ENCODE data around the gene RYR2. TPM values are rescaled to one million over a fixed set of nuclear protein-coding genes. Genes with fewer than 3 reads are reported as not detected.

The RYR2 gene
- total RNA-seq, 2 experiments from 2014 or later, result 0.05 to 0.08 TPM

DNA sequence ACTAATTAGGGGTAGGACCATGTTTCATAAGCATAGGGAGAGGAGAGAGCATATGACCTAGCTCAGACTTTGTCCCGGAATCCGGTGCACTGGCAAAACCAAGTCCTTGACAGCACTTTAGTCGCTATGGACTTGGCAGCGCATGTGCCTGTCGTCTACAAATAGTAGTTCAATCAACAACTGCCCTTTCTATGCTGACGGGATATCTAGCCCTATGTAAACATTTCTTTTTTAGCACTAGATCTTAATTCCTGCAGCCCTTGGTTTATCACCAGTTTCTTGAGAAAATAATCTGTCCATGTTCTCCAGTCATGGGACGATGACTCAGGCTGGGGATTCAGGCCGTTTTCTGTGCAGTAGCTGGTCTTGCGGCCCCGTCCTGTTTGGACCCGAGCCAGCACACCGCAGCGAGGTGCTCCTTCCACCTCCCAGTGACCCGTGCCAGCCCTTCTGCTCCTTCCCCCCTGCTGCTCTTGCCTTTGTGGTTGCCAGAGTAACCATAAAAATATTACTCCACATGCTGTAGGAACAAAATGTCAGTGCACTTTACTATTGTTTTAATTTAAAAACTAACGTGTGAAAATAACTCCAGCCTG is 29.1 kb upstream of the RYR2 start:
- H3K4me3 Mint-ChIP-seq, result no peak overlapping the region
- H3K27me3 Mint-ChIP-seq, result peaks cover 4% of the 10 kb centered on the region
- H3K4me1 Mint-ChIP-seq, result no peaks in the 10 kb centered on the region
- no peaks in the 10 kb centered on the region for H3K9me3 Mint-ChIP-seq
- H3K36me3 Mint-ChIP-seq (ENCODE audit: low read depth), result no peaks in the 10 kb centered on the region
- no peak for DNase-seq
- ChIA-PET POLR2A (no interaction called here), CTCF (no interaction called here)
- H3K27ac Mint-ChIP-seq, result no peak overlapping the region

DNA sequence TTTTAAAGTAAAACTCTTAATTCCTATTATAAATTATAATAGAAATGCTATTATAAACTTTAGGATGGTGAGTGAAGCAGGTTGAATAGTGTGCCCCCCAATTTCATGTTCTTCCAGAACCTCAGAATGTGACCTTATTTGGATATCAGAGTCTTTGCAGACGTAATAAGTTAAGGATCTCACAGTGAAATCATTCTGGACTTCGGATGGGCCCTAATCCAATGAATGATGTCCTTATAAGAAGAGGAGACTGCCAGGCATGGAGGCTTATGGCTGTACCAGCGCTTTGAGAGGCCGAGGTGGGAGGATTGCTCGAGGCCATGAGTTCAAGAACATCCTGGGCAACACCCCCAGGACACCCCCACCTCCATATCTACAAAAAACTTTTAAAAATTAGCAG is 28.4 kb upstream of the RYR2 start:
- H3K27me3 Mint-ChIP-seq, result peaks cover 4% of the 10 kb centered on the region
- H3K9me3 Mint-ChIP-seq, result no peaks in the 10 kb centered on the region
- H3K36me3 Mint-ChIP-seq (ENCODE audit: low read depth), result no peaks in the 10 kb centered on the region
- no peak overlapping the region for H3K4me3 Mint-ChIP-seq
- no peak for DNase-seq
- ChIA-PET POLR2A (no interaction called here), CTCF (no interaction called here)
- no peak overlapping the region for H3K27ac Mint-ChIP-seq
- H3K4me1 Mint-ChIP-seq, result no peaks in the 10 kb centered on the region

DNA sequence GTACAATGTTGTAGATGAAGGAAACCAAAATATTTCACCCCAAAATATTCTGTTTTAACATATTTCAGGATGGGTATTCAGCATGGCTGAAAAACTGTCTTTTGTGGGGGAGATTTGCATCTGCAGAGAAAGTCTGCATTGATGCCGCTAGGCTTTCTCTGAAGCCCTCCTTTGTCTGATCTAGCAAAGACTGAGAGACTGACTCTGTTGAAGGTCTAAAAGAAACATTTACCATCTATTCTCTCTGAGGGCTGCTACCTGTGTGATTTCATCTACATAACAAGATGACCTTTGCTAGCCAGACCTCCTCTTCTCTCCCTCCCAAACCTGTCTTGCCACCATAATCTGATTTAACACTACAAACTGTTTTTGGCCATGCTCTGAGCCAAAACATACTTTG is 25.4 kb upstream of the RYR2 start:
- H3K4me1 Mint-ChIP-seq, result no peaks in the 10 kb centered on the region
- H3K36me3 Mint-ChIP-seq (ENCODE audit: low read depth), result no peaks in the 10 kb centered on the region
- peaks cover 4% of the 10 kb centered on the region for H3K27me3 Mint-ChIP-seq
- POLR2A ChIA-PET, result no interaction called here
- H3K27ac Mint-ChIP-seq, result no peak overlapping the region
- H3K9me3 Mint-ChIP-seq, result no peaks in the 10 kb centered on the region
- CTCF ChIA-PET, result no interaction called here
- DNase-seq, result no peak
- no peak overlapping the region for H3K4me3 Mint-ChIP-seq

DNA sequence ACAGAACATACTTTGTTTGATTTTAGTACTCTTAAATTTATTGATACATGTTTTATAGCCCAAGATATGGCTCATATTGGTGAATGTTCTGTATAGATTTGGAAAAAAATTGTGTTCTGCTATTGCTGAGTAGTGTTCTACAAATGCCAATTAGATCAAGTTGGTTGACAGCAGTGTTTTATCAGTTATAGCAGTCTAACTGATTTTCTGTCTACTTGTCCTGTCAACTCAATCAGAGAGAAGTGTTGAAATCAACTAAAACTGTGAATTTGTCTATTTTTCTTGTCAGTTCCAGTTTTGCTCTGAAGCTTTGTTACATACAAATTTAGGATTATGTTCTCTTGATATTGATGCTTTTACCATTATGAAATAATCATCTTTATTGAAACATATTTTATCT is 23.1 kb upstream of the RYR2 start:
- Mint-ChIP-seq H3K9me3 (no peaks in the 10 kb centered on the region), H3K36me3 (ENCODE audit: low read depth) (no peaks in the 10 kb centered on the region), H3K27ac (no peak overlapping the region), H3K4me3 (no peak overlapping the region), H3K4me1 (no peaks in the 10 kb centered on the region), H3K27me3 (peaks cover 4% of the 10 kb centered on the region)
- POLR2A ChIA-PET, result no interaction called here
- no peak for DNase-seq
- CTCF ChIA-PET, result no interaction called here

DNA sequence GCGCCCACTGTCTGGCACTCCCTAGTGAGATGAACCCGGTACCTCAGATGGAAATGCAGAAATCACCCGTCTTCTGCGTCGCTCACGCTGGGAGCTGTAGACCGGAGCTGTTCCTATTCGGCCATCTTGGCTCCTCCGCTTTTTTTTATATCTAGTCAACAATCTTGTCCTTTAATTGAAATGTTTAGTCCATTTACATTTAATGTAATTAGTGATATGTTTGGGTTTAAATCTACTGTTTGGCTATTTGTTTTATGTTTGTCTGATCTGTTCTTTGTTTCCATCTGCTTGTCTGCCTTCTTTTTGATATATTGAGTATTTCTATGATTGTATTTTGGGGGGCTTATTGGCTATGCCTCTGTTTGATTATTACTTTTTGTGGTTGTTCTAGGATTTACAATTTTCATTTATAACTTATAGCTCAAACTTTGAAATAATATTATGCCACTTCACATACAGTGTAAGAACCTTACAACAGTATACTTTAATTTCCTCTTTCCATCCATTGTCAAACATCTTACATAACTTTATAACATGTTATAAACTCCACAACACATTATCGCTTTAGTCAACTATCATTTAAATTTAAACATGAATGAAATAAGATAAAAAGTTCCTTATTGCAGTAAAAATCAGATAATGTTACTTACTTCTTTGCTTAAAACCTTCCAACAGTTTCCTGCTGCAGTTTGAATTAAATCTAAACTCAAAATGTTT is 16.5 kb upstream of the RYR2 start:
- no peaks in the 10 kb centered on the region for H3K36me3 Mint-ChIP-seq (ENCODE audit: low read depth)
- H3K27ac Mint-ChIP-seq, result no peak overlapping the region
- CTCF ChIA-PET, result no interaction called here
- H3K4me3 Mint-ChIP-seq, result no peak overlapping the region
- no peaks in the 10 kb centered on the region for H3K4me1 Mint-ChIP-seq
- H3K9me3 Mint-ChIP-seq, result peaks cover 4% of the 10 kb centered on the region
- no peaks in the 10 kb centered on the region for H3K27me3 Mint-ChIP-seq
- DNase-seq, result no peak
- POLR2A ChIA-PET, result no interaction called here

DNA sequence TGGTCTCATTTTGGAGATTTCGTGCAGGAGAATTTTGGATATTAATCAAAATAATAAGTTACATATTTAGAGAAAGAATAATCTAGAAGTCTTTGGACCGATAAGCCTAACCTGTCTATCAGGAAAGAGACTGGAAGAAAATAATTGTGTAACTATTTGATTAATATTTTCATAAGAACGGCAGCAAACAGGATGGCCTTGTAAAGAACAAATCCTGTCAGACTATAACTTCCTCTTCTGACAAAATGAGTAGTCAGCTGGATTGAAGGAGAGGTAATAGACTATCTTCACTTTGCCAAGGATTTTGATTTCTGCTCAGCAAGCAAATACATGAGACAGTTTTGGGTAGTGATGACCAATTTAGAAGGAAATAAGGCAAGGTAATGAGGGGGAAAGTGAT is 12.7 kb upstream of the RYR2 start:
- ChIA-PET CTCF (no interaction called here), POLR2A (no interaction called here)
- H3K36me3 Mint-ChIP-seq (ENCODE audit: low read depth), result no peaks in the 10 kb centered on the region
- H3K27ac Mint-ChIP-seq, result no peak overlapping the region
- no peaks in the 10 kb centered on the region for H3K27me3 Mint-ChIP-seq
- H3K4me3 Mint-ChIP-seq, result no peak overlapping the region
- no peaks in the 10 kb centered on the region for H3K4me1 Mint-ChIP-seq
- H3K9me3 Mint-ChIP-seq, result peaks cover 4% of the 10 kb centered on the region
- no peak for DNase-seq

DNA sequence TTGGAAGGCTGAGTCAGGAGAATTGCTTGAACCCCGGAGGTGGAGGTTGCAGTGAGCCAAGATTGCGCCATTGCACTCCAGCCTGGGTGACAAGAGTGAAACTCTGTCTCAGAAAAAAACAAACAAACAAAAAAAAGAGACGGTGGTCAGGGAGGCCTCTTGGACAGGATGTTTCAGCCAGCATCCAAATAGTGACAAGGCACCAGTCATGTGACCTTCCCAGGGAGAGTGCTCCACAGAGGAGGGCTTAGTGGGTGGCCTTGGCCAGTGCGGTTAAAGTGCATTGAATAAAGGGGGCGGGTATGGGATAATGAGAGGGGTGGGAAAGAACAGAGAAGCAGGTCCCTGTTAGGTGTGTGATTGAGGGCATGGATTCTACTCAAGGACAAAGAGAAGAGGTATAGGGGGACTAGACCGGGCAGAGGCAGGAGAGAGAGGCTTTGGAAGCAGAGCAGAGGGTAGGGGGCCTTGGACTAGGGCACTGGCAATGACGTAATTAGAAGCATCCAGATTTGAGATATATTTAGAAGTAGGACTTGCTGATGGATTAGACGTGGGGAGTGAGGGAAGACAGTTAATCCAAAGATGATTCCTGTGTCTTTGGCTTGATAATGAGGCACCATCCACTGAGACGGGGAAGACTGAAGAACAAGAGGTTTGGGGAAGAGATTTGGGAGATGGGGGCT is 12.0 kb upstream of the RYR2 start:
- CTCF ChIA-PET, result no interaction called here
- DNase-seq, result no peak
- POLR2A ChIA-PET, result no interaction called here
- H3K27ac Mint-ChIP-seq, result no peak overlapping the region
- no peaks in the 10 kb centered on the region for H3K27me3 Mint-ChIP-seq
- no peaks in the 10 kb centered on the region for H3K4me1 Mint-ChIP-seq
- H3K9me3 Mint-ChIP-seq, result peaks cover 4% of the 10 kb centered on the region
- H3K4me3 Mint-ChIP-seq, result no peak overlapping the region
- H3K36me3 Mint-ChIP-seq (ENCODE audit: low read depth), result no peaks in the 10 kb centered on the region

DNA sequence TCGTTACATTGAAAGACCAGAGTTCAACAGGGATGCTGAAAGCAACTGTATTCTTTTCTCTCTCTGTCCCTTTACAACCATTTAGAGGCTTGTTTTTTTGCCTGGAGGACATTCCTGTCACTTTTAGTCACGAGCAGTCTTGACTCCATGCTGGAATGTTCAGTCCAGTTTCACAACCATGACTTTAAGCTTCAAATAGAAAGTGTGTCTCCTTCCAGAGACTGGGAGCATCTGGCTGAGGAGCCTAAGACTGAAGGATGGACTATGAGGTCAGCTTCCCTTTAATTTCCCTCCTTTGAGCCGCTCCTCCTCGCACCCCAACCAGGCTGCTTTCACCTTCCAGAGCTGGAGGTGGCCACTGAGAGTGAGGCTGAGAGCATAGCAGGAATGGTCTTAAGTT is 10.5 kb upstream of the RYR2 start:
- Mint-ChIP-seq H3K27me3 (no peaks in the 10 kb centered on the region), H3K4me3 (no peak overlapping the region), H3K36me3 (ENCODE audit: low read depth) (no peaks in the 10 kb centered on the region), H3K4me1 (no peaks in the 10 kb centered on the region), H3K9me3 (no peaks in the 10 kb centered on the region), H3K27ac (no peak overlapping the region)
- no peak for DNase-seq
- ChIA-PET CTCF (no interaction called here), POLR2A (no interaction called here)

DNA sequence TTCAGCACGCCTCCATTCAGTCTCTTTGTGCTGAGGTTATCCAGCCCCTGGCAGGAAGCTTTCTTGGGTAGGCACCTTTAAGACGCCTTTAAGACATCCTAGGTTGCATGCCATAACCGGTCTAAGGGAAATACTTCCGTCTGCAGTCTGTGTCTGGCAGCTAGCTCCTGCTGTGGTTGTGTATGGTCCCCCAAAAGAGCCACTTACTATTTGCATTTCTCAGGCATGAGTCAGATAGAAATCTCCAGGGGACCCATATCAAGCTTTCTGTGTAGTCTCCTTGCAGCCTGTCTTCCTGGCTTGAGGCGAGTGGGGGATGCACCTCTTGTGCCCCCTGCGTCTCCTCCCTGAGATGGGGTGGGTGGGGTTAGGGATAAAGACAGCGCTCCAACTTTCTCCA is 10.0 kb upstream of the RYR2 start:
- H3K4me1 Mint-ChIP-seq, result no peaks in the 10 kb centered on the region

DNA sequence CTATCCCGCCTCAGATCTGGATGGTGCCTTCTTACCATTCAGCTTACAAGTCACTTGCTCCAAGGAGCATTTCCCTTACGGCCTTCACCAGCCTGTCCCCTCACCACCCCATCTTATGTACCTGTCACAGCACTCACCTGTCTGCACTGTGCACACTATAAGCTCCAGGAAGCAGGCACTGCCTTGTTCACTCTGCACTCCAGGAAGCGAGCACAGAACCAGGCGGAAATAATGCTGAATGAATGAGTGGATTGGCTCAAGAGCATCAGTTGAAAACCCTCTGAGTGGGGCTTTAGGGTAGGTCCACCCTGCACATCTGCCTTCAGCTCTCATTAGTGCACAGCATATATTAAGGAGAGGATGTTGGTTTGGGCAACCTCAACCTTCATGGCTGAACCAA is 8.9 kb upstream of the RYR2 start:
- DNase-seq, result no peak
- H3K4me1 Mint-ChIP-seq, result no peaks in the 10 kb centered on the region
- no peaks in the 10 kb centered on the region for H3K36me3 Mint-ChIP-seq (ENCODE audit: low read depth)
- H3K27ac Mint-ChIP-seq, result no peak overlapping the region
- CTCF ChIA-PET, result no interaction called here
- no peak overlapping the region for H3K4me3 Mint-ChIP-seq
- H3K9me3 Mint-ChIP-seq, result no peaks in the 10 kb centered on the region
- POLR2A ChIA-PET, result no interaction called here
- H3K27me3 Mint-ChIP-seq, result no peaks in the 10 kb centered on the region

More for the DNA sequence above, 10.0 kb upstream of the RYR2 start:
- Mint-ChIP-seq H3K4me3 (no peak overlapping the region), H3K27ac (no peak overlapping the region), H3K27me3 (no peaks in the 10 kb centered on the region), H3K9me3 (no peaks in the 10 kb centered on the region), H3K36me3 (ENCODE audit: low read depth) (no peaks in the 10 kb centered on the region)
- ChIA-PET POLR2A (no interaction called here), CTCF (no interaction called here)
- no peak for DNase-seq

DNA sequence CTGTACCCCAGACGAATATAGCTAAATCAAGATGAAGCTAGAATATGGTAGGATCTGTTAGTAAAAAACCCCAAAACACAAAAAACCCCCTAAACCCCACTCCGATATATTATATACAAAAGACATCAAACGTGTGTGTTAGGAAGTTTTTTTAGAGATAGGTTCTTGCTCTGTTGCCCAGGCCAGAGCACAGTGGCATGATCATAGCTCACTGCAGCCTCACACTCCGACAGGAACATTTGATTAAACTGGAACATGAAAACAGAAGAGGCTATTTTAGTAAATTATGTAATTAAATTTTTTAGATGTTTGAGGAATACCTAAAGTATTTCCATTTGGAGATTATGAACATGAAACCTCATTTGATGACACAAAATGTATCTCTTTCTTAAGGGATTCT is 8.2 kb upstream of the RYR2 start:
- peaks cover 2% of the 10 kb centered on the region for H3K27me3 Mint-ChIP-seq
- no peaks in the 10 kb centered on the region for H3K4me1 Mint-ChIP-seq
- no peaks in the 10 kb centered on the region for H3K9me3 Mint-ChIP-seq
- POLR2A ChIA-PET, result no interaction called here
- H3K36me3 Mint-ChIP-seq (ENCODE audit: low read depth), result no peaks in the 10 kb centered on the region
- no peak for DNase-seq
- H3K4me3 Mint-ChIP-seq, result no peak overlapping the region
- CTCF ChIA-PET, result no interaction called here
- H3K27ac Mint-ChIP-seq, result no peak overlapping the region

DNA sequence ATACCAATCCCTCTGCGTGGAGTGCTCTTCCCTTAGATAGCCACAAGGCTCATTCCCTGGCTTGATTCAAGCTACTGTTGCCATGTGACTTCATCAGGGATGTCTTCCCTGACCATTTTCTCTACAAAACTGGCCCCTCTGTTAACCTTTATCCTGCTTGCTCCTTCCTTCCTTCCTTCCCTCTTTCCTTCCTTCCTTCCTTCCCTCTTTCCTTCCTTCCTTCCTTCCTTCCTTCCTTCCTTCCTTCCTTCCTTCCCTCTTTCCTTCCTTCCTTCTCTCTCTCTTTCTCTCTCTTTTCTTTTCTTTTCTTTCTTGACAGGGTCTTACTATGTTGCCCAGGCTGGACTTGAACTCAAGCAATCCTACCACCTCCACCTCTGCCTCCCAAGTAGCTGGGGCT is 6.2 kb upstream of the RYR2 start:
- Mint-ChIP-seq H3K27ac (no peak overlapping the region), H3K4me3 (no peak overlapping the region), H3K4me1 (no peaks in the 10 kb centered on the region), H3K36me3 (ENCODE audit: low read depth) (no peaks in the 10 kb centered on the region), H3K9me3 (no peaks in the 10 kb centered on the region), H3K27me3 (peaks cover 8% of the 10 kb centered on the region)
- CTCF ChIA-PET, result no interaction called here
- DNase-seq, result no peak
- POLR2A ChIA-PET, result interaction anchor here (0.6 kb wide), 1 partner anchor 397 kb away, joined by 3 read pairs; no protein-coding TSS in a partner anchor

DNA sequence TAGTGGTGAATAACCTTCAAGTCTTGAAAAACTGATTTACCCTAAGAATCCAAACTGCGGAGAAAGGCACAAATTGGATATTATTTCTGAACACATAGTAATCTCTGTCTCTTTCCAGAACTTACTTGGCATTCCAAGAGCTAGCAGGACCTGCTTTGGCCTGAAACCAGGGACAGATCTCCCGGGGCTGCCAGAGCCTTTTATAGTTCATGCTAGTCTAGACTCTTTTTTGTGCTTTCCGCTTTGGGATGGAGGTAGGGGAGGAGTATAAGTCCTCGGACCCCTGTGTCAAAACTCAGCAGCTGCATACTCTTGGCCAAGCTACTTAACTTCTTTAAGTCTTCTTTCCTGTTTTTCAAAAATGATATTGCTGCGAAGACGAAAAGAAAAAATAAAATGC is 3.8 kb upstream of the RYR2 start:
- Mint-ChIP-seq H3K27ac (no peak overlapping the region), H3K36me3 (ENCODE audit: low read depth) (peaks cover 3% of the 10 kb centered on the region), H3K27me3 (peaks cover 25% of the 10 kb centered on the region), H3K4me3 (no peak overlapping the region), H3K9me3 (no peaks in the 10 kb centered on the region), H3K4me1 (peaks cover 5% of the 10 kb centered on the region)
- POLR2A ChIA-PET, result no interaction called here
- CTCF ChIA-PET, result no interaction called here
- no peak for DNase-seq

DNA sequence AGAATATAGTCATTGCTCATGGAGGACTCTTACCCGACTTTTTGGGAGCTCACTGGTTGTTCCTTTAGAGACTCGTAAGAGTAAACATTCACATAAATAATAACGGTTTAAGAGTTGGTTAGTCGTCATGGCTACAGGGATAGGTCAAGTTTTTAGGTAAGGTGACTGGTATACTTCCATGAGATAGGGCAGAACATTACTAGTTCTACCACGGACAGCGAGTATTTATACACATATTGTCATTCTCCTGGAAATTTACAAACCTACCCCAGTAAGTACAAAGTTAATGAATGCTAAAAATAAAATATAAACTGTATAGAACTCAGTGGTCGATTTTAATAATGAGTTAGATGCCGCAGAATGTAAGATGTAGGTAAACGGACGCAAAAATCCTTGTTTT is 1.2 kb upstream of the RYR2 start:
- no peak for DNase-seq
- Mint-ChIP-seq H3K27ac (no peak overlapping the region), H3K36me3 (ENCODE audit: low read depth) (peaks cover 3% of the 10 kb centered on the region), H3K27me3 (peaks cover 44% of the 10 kb centered on the region), H3K4me1 (peaks cover 10% of the 10 kb centered on the region), H3K4me3 (no peak overlapping the region), H3K9me3 (no peaks in the 10 kb centered on the region)
- POLR2A ChIA-PET, result no interaction called here
- CTCF ChIA-PET, result interaction anchor here (1.0 kb wide), 1 partner anchor 90 kb away, joined by 3 read pairs; no protein-coding TSS in a partner anchor

All from activated CD4-positive, alpha-beta memory T cell treated with anti-CD3 and anti-CD28 coated beads, Interleukin-2, amount 10 ng/mL, durations not matched to agents 7 days and 5 days (primary cell).